Sigmoid colon (tissue), 4 donors: ENCODE results near the gene NYNRIN.

ENCODE experiments used
- POLR2A ChIP-seq, 2 donors: fragments of 450-650 bp; IDR thresholded peaks; one replicate each; pipeline ENCODE4 v1.6.1; 2016; ENCODE audit warnings: antibody characterized with exemption in 2 of 2, mild to moderate bottlenecking in 2 of 2, moderate library complexity in 2 of 2
- POLR2AphosphoS5 ChIP-seq, 4 donors: sonication (generic); formaldehyde crosslinking; IDR thresholded peaks; one replicate each; pipeline ENCODE4 v1.6.1; 2017; ENCODE audit warnings: antibody characterized with exemption in 4 of 4

- TF ChIP-seq POLR2AphosphoS5 (IDR thresholded peaks at IDR 0.05) (no peak), POLR2A (IDR thresholded peaks at IDR 0.05) (no peak)
These were observed 28.2 kb downstream of the NYNRIN start for GRCh38 chr14:24426912-24427536.
